ENCODE data around the gene UROC1. TPM values are rescaled to one million over a fixed set of nuclear protein-coding genes. Genes with fewer than 3 reads are reported as not detected.

UROC1 gene
- total RNA-seq, 1 experiment from 2014 or later, result not detected

DNA sequence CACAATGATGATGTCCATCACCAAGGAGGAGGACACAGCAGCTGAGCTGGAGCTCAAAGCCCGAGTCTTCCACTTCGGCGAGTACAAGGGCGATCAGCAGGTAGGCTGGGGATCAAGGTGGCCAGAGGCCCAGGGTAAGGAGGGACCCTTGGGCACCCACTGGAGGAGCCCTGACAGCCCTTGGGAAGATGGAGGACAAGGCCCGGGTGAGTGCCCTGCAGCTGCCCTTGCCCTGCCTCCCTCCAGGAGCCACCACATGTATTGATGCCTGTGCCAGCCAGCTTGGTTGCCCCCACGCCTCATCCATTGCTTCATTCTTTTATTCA is 84.5 kb downstream of the UROC1 start:
- H3K36me3 Mint-ChIP-seq (ENCODE audit: insufficient read depth, unreplicated experiment), result peaks cover 9% of the 10 kb centered on the region
- ChIA-PET POLR2A (no interaction called here), CTCF (no interaction called here)
- no peaks in the 10 kb centered on the region for H3K4me1 ChIP-seq
- TF ChIP-seq, protein P1, sequence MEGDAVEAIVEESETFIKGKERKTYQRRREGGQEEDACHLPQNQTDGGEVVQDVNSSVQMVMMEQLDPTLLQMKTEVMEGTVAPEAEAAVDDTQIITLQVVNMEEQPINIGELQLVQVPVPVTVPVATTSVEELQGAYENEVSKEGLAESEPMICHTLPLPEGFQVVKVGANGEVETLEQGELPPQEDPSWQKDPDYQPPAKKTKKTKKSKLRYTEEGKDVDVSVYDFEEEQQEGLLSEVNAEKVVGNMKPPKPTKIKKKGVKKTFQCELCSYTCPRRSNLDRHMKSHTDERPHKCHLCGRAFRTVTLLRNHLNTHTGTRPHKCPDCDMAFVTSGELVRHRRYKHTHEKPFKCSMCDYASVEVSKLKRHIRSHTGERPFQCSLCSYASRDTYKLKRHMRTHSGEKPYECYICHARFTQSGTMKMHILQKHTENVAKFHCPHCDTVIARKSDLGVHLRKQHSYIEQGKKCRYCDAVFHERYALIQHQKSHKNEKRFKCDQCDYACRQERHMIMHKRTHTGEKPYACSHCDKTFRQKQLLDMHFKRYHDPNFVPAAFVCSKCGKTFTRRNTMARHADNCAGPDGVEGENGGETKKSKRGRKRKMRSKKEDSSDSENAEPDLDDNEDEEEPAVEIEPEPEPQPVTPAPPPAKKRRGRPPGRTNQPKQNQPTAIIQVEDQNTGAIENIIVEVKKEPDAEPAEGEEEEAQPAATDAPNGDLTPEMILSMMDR (IDR thresholded peaks at IDR 0.05; ENCODE audit: insufficient read depth in 1 of 2, low read depth in 1 of 2, low read length in 1 of 2, severe bottlenecking in 1 of 2, unreplicated experiment in 1 of 2), result no peak
- intact Hi-C loops (cut with micrococcal nuclease; ENCODE audit: unreplicated experiment), result no loop called here
- no peaks in the 10 kb centered on the region for H3K27me3 Mint-ChIP-seq (ENCODE audit: insufficient read depth, unreplicated experiment)
- no peak overlapping the region for H3K4me3 ChIP-seq (ENCODE audit: low read depth, low read length)
- no peaks in the 10 kb centered on the region for H3K9me3 Mint-ChIP-seq (ENCODE audit: unreplicated experiment)
- H3K27me3 ChIP-seq (replicated peaks; ENCODE audit: control insufficient read depth, insufficient read depth, low read length), result no peaks in the 10 kb centered on the region
- H3K27ac Mint-ChIP-seq (ENCODE audit: unreplicated experiment), result no peak overlapping the region
- no peak overlapping the region for H3K4me3 Mint-ChIP-seq (ENCODE audit: unreplicated experiment)
- BruUV-seq (replicated peaks), result no TSS peak
- no peaks in the 10 kb centered on the region for H3K9me3 ChIP-seq
- no peaks in the 10 kb centered on the region for H3K36me3 ChIP-seq (ENCODE audit: control insufficient read depth, insufficient read depth, low read length)
- DNase-seq, result no peak
- H3K4me1 Mint-ChIP-seq (ENCODE audit: low read depth, unreplicated experiment), result peaks cover 6% of the 10 kb centered on the region

DNA sequence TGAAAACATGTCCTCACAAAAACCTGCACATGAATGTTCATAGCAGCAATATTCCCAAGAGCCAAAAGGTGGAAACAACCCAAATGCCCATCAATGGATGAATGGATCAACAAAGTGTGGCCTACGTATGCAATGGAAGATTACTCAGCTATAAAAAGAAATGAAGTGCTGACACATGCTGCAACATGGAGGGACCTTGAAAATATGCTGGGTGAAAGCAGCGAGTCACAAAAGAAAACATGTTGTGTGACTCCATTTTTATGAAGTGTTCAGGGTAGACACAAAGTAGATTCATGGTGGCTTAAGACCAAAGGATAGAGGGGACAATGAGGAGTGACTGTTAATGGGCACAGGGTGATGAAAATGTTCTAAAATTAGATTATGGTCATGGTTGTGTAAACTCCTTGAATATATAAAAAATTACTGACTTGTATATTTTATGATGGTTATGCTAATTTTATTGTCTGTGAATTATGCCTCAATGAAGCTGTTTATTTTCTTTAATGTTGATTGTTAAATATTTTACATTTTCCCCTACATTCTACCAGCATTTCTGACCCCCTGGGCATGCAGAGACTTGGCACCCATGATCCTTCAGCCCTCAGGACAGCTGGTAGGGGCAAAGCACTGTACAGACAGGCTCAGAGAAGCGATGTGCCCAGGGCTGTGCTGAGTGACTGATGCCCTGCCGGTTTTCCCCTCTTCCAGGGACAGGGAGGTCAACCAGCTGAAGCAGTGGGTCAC is 85.0 kb downstream of the UROC1 start:
- Mint-ChIP-seq H3K27me3 (ENCODE audit: insufficient read depth, unreplicated experiment) (no peaks in the 10 kb centered on the region), H3K36me3 (ENCODE audit: insufficient read depth, unreplicated experiment) (peaks cover 9% of the 10 kb centered on the region), H3K27ac (ENCODE audit: unreplicated experiment) (no peak overlapping the region), H3K4me3 (ENCODE audit: unreplicated experiment) (no peak overlapping the region), H3K4me1 (ENCODE audit: low read depth, unreplicated experiment) (peaks cover 6% of the 10 kb centered on the region), H3K9me3 (ENCODE audit: unreplicated experiment) (peaks cover 2% of the 10 kb centered on the region)
- POLR2A ChIA-PET, result no interaction called here
- no peak for DNase-seq
- Histone ChIP-seq H3K4me3 (ENCODE audit: low read depth, low read length) (no peak overlapping the region), H3K4me1 (no peaks in the 10 kb centered on the region), H3K36me3 (ENCODE audit: control insufficient read depth, insufficient read depth, low read length) (no peaks in the 10 kb centered on the region), H3K9me3 (no peaks in the 10 kb centered on the region), H3K27me3 (replicated peaks; ENCODE audit: control insufficient read depth, insufficient read depth, low read length) (no peaks in the 10 kb centered on the region)
- BruUV-seq (replicated peaks), result no TSS peak
- TF ChIP-seq, protein P1 (IDR thresholded peaks at IDR 0.05; ENCODE audit: insufficient read depth in 1 of 2, low read depth in 1 of 2, low read length in 1 of 2, severe bottlenecking in 1 of 2, unreplicated experiment in 1 of 2), result no peak
- CTCF ChIA-PET, result no interaction called here
- intact Hi-C loops (cut with micrococcal nuclease; ENCODE audit: unreplicated experiment), result no loop called here

Other genes with a start within 250 kb of the UROC1 start
- 2.7 and 3.9 TPM in 2 replicates for gene KLF15, start 160.4 kb downstream of the UROC1 start, total RNA-seq (2022)
- gene CFAP100, start 122.9 kb downstream of the UROC1 start, total RNA-seq (2022), result not detected in 2 replicates
- gene ZXDC, start 41.9 kb downstream of the UROC1 start, total RNA-seq (2022), result 28.1 and 28.7 TPM in 2 replicates
- 17.0 and 25.3 TPM in 2 replicates for gene CHST13, start 6.4 kb upstream of the UROC1 start, total RNA-seq (2022)
- gene C3orf22, start 41.2 kb upstream of the UROC1 start, total RNA-seq (2022), result not detected in 2 replicates
- gene TXNRD3, start 137.4 kb upstream of the UROC1 start, total RNA-seq (2022), result 11.1 and 11.4 TPM in 2 replicates
- gene CHCHD6, start 186.5 kb upstream of the UROC1 start, total RNA-seq (2022), result 47.9 and 49.5 TPM in 2 replicates

Measured in Caco-2 (cell line).